Gastroesophageal sphincter (tissue), 4 donors: Measurements from ENCODE around the gene EIF4E2. TPM values are rescaled to one million over a fixed set of nuclear protein-coding genes. Genes with fewer than 3 reads are reported as not detected.

Source experiments
- ATAC-seq: fragments of 150-250 bp; one replicate; pipeline ENCODE4 v1.9.1; 2016; ENCODE audit warnings: mild to moderate bottlenecking, moderate library complexity
- H3K27ac ChIP-seq, 4 donors: fragments of 200-600 bp; sonication (generic) in 3 of 4; 1 replicate in 3 of 4; 2 replicates in 1 of 4; pipeline ENCODE4 v1.5.1; 2016 to 2019
- H3K27me3 ChIP-seq: fragments of 200-600 bp; sonication (generic); one replicate; pipeline ENCODE4 v1.5.1; 2019
- H3K36me3 ChIP-seq, 2 donors: fragments of 200-600 bp; sonication (generic); one replicate each; pipeline ENCODE4 v1.5.1; 2019; ENCODE audit warnings: control low read depth in 1 of 2
- H3K4me1 ChIP-seq, 3 donors: fragments of 200-600 bp; sonication (generic); 1 replicate in 2 of 3; 2 replicates in 1 of 3; pipeline ENCODE4 v1.5.1; 2016 to 2019; ENCODE audit warnings: control low read depth in 2 of 3
- H3K4me3 ChIP-seq, 2 donors: fragments of 200-600 bp; sonication (generic); one replicate each; pipeline ENCODE4 v1.5.1; 2019; ENCODE audit warnings: mild to moderate bottlenecking in 1 of 2, moderate library complexity in 1 of 2
- H3K9me3 ChIP-seq, 3 donors: fragments of 200-600 bp; sonication (generic); one replicate each; pipeline ENCODE4 v1.5.1; 2017 to 2019; ENCODE audit warnings: control low read depth in 2 of 3
- EP300 ChIP-seq: sonication (generic); formaldehyde crosslinking; IDR thresholded peaks from one replicate; pipeline ENCODE4 v1.6.1; 2017; ENCODE audit warnings: antibody characterized with exemption, mild to moderate bottlenecking
- POLR2A ChIP-seq, 2 donors: fragments of 450-650 bp; IDR thresholded peaks; one replicate each; pipeline ENCODE4 v1.6.1; 2017; ENCODE audit warnings: antibody characterized with exemption in 2 of 2, mild to moderate bottlenecking in 2 of 2, moderate library complexity in 1 of 2
- POLR2AphosphoS5 ChIP-seq: sonication (generic); formaldehyde crosslinking; IDR thresholded peaks from one replicate; pipeline ENCODE4 v1.6.1; 2017; ENCODE audit warnings: antibody characterized with exemption
- WGBS, 2 donors: methylation state at CpG; one replicate each; pipeline ENCODE4 v1.1.5; 2018; ENCODE audit warnings: low coverage in 1 of 2; 5-methylcytosine and 5-hydroxymethylcytosine counted together
- total RNA-seq, 4 donors: library from RNA; depleted of rRNA; stranded (reverse); fragments of >200 nt; gene quantifications; one replicate each; pipeline ENCODE4 v1.1.0, GENCODE V29; 2016
- TF ChIP-seq, protein P1 (sequence below), 4 experiments: fragments of 200-600 bp in 2 of 4; fragments of 450-650 bp in 2 of 4; sonication (generic) in 1 of 4; IDR thresholded peaks; one replicate each; pipeline ENCODE4 v1.5.1; 2017 to 2019; ENCODE audit warnings: antibody characterized with exemption in 4 of 4, mild to moderate bottlenecking in 2 of 4, moderate library complexity in 2 of 4

Gene EIF4E2
- total RNA-seq, 4 donors from 2014 or later: 41.6 to 61.6 (median 51.1) TPM

GRCh38 chr2:232600053-232600773, 49.7 kb downstream of the EIF4E2 start:
- Histone ChIP-seq H3K9me3 (no peaks in the 10 kb centered on the region), H3K27me3 (no peaks in the 10 kb centered on the region), H3K4me3 (no peak overlapping the region), H3K4me1 (no peaks in the 10 kb centered on the region), H3K27ac (no peak overlapping the region), H3K36me3 (no peaks in the 10 kb centered on the region)
- 60 to 83% methylated on average over 2 to 3 of the region's 17 CpGs for WGBS, 2 donors
- no peak for TF ChIP-seq POLR2A (IDR thresholded peaks at IDR 0.05)
- no peak for TF ChIP-seq EP300
- TF ChIP-seq POLR2AphosphoS5: no peak
- TF ChIP-seq, protein P1, sequence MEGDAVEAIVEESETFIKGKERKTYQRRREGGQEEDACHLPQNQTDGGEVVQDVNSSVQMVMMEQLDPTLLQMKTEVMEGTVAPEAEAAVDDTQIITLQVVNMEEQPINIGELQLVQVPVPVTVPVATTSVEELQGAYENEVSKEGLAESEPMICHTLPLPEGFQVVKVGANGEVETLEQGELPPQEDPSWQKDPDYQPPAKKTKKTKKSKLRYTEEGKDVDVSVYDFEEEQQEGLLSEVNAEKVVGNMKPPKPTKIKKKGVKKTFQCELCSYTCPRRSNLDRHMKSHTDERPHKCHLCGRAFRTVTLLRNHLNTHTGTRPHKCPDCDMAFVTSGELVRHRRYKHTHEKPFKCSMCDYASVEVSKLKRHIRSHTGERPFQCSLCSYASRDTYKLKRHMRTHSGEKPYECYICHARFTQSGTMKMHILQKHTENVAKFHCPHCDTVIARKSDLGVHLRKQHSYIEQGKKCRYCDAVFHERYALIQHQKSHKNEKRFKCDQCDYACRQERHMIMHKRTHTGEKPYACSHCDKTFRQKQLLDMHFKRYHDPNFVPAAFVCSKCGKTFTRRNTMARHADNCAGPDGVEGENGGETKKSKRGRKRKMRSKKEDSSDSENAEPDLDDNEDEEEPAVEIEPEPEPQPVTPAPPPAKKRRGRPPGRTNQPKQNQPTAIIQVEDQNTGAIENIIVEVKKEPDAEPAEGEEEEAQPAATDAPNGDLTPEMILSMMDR (IDR thresholded peaks at IDR 0.05): no peak
- no peak for ATAC-seq

DNA sequence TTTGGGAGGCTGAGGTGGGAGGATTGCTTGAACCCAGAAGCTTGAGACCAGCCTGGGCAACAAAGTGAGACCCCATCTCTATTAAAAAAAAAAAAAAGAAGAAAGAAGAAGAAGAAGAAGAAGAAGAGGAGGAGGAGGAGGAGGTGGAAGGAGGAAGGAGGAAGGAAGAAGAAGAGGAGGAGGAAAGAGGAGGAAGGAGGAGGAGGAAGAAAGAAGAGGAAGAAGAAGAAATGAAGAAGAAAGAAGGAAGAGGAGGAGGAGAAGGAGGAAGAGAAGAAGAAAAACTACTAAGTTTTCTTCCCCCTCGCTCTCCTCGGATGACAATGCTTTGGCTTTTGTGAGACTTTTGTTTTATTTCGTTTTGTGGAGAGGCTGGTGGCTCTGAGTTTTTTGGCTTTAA, 52.8 kb downstream of the EIF4E2 start:
- no peaks in the 10 kb centered on the region for H3K27me3 ChIP-seq
- 84 to 87% methylated on average over 3 of the region's 3 CpGs for WGBS, 2 donors
- H3K4me1 ChIP-seq: peaks cover 0 to 11% (median 3%) of the 10 kb centered on the region in 3 donors
- H3K4me3 ChIP-seq: no peak overlapping the region
- TF ChIP-seq POLR2AphosphoS5 (no peak), EP300 (no peak), POLR2A (IDR thresholded peaks at IDR 0.05) (no peak)
- TF ChIP-seq, protein P1 (IDR thresholded peaks at IDR 0.05): no peak
- H3K27ac ChIP-seq: no peak overlapping the region
- H3K9me3 ChIP-seq: no peaks in the 10 kb centered on the region
- ATAC-seq: no peak
- no peaks in the 10 kb centered on the region for H3K36me3 ChIP-seq

- Histone ChIP-seq H3K4me1 (peaks cover 0 to 11% (median 3%) of the 10 kb centered on the region in 3 donors), H3K4me3 (no peak overlapping the region), H3K9me3 (no peaks in the 10 kb centered on the region), H3K27me3 (no peaks in the 10 kb centered on the region), H3K27ac (no peak overlapping the region), H3K36me3 (no peaks in the 10 kb centered on the region)
- ATAC-seq: no peak
- TF ChIP-seq EP300 (no peak), POLR2AphosphoS5 (no peak), POLR2A (IDR thresholded peaks at IDR 0.05) (no peak)
- TF ChIP-seq, protein P1 (IDR thresholded peaks at IDR 0.05): no peak
- WGBS, 2 donors: 100% methylated on average over 1 to 2 of the region's 10 CpGs
Observed at GRCh38 chr2:232604535-232604934, 54.0 kb downstream of the EIF4E2 start.

- H3K4me3 ChIP-seq: no peak overlapping the region
- no peaks in the 10 kb centered on the region for H3K36me3 ChIP-seq
- no peak overlapping the region for H3K27ac ChIP-seq
- no peaks in the 10 kb centered on the region for H3K27me3 ChIP-seq
- peaks cover 0 to 11% (median 3%) of the 10 kb centered on the region in 3 donors for H3K4me1 ChIP-seq
- WGBS, 2 donors: 90% methylated on average over 9 to 12 of the region's 17 CpGs
- TF ChIP-seq, protein P1 (IDR thresholded peaks at IDR 0.05): no peak
- TF ChIP-seq EP300: no peak
- TF ChIP-seq POLR2AphosphoS5: no peak
- no peak for TF ChIP-seq POLR2A (IDR thresholded peaks at IDR 0.05)
- no peaks in the 10 kb centered on the region for H3K9me3 ChIP-seq
- ATAC-seq: no peak
Observed at GRCh38 chr2:232607011-232607410, 56.5 kb downstream of the EIF4E2 start.

DNA sequence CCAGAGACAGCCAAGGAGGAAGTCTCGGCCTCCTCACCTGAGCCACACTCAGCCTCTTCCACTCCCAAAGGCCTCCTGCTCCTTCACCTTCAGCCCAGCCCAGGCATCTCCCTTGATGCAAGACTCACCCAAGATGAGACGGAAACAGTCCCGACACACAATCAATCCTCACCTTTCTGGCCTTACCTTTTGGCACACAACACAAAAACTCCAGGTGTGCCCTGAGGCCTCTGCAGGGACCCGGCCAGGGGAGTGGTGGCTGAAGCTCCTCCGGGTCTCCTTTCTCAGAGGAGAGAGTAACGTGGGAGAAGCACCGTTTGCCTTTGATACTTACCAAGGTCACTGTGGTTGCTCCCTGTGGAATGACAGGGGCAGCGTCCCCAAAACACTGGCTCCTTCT, 59.1 kb downstream of the EIF4E2 start:
- TF ChIP-seq POLR2A (IDR thresholded peaks at IDR 0.05) (no peak), POLR2AphosphoS5 (no peak), EP300 (no peak)
- TF ChIP-seq, protein P1 (IDR thresholded peaks at IDR 0.05): no peak
- no peak overlapping the region for H3K4me3 ChIP-seq

More for the DNA sequence above, 59.1 kb downstream of the EIF4E2 start:
- Histone ChIP-seq H3K27me3 (no peaks in the 10 kb centered on the region), H3K27ac (no peak overlapping the region), H3K36me3 (no peaks in the 10 kb centered on the region), H3K9me3 (no peaks in the 10 kb centered on the region), H3K4me1 (peaks cover 0 to 11% (median 3%) of the 10 kb centered on the region in 3 donors)
- 82% methylated on average over 4 of the region's 8 CpGs; no CpG with 5 or more reads in 1 of the 2 donors for WGBS, 2 donors
- no peak for ATAC-seq
